ENCODE results near the gene MCM5.
A peak's percentile ranks its signal among the peaks of the same experiment; 100 is the strongest.
"Not testable (repeated sequence)": the region's sequence is repeated elsewhere in the genome, so short reads cannot be mapped to it uniquely, and the experiment has no call there.

Gene MCM5

DNA sequence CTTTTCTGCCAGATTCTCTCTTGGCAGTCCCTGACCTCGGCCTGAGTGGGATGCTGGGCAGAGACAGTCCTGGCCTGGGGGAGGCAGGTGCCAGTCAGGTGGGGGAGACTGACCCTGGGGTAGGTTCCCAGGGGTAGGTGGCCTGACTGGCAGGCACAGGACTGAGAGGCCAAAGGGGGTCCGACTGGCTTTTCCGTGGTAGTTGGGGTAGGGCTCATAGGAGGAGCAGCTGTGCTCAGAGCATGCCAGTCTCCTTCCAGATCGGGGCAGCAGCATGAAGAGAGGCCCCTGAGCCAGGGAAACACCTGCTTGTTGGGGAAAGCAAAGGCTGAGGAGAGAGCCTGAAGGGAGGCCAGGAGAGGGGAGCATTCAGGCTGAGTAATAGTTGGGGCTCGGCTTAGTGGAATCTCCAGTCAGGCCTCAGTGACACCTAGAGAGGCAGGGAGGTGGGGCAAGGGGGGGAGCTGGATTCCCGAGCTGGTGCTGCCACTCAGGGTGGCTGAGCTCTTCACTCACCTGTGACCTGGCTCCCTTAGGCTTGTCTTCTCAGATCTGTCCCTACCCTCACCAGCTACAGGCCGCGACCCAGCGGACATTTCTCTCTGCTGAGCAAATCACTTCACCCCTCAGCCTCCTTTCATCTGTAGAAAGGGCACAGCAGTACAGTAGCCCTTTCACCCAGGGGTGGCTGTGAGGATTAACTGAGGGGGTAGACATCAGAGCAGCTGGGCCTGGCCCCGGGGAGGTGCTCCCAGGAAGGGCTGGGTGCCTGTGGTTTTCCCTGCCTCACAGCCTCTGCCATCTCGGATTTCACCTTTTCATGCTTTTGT, 26.2 kb downstream of the MCM5 start:
- intact Hi-C loops (cut with DNase I) = no loop called here
- peak in 2 of 10 donors; percentile 64 for DNase-seq

DNA sequence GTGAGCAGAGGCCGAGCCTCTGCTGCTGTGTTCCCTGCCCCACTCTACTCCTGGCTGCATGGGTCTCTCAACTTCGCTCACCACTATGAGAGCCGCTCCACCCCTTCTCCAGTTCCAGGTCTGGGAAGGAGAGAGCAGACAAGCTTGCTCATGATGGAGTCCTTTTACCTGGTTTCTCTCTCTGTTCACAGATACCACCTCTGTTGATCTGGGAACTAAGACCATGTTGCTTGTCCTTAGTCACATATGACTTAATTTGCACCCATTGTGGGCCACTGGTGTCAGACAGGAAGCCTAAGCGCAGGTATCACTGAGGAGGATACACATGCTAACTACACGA, 26.8 kb downstream of the MCM5 start:
- intact Hi-C loops (cut with DNase I) = no loop called here
- peak in 1 of 10 donors; percentile 20 for DNase-seq

DNA sequence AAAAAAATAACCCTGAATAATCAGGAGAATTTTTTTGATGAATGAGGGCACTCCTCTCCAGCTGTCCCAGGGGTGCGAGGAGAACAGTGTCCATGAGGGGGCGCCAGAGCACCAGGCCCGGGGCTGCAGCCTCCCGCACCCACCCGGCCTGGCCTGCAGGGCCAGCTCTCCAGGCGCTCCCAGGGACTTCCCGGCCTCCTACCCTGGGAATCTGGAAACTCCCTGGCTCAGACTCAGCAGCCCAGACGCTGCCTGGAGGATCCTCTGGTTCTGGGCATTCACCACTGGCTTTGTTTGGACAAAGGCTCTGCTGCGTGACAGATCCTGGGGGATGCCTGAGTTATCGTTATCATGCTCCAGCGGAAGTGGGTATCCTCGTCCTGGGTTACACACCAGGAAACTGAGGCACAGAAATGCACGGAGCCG, 31.0 kb downstream of the MCM5 start:
- intact Hi-C loops (cut with DNase I) = loop anchor here (1.0 to 5.0 kb wide), 4 partner anchors 79 to 192 kb away; no protein-coding TSS in a partner anchor
- peak; percentile 72 to 98 (median 88) for DNase-seq

DNA sequence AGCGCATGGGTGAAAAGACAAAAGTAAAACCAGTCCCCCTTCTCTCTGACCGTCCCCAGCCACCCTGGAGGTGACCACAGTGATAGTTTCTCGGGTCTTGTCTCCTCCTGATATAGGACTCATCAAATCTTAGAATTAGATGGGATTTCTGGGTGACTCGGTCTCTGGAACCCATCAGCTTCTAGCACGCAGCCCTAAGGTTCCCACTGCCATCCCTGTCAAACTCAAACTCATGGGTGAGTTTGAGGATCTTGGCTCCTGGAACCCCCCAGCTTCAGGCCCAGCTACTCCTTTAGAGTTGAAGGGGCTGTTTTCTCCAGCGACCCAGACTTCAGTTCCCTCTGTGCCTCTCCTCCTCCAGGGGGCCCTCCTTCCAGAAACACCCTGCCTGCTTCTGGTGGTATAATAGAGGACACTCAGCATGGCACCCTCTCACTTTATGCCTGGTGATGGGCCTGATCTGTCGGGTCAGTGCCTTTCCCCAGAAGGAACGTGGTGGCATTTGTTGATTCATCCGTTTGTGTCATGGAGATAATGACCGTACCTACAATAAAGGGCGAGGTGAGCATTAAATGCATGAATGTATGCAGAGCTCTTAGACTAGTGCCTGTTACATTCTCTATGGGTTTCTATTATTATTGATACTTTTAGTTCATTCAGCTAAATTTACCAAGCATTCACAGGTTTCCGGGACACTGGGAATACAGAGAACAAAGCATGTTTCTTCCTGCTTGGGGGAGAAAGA, 31.7 kb downstream of the MCM5 start:
- intact Hi-C loops (cut with DNase I) = loop anchor here (1.0 to 5.0 kb wide), 2 partner anchors 79 to 192 kb away; no protein-coding TSS in a partner anchor
- peak in 2 of 10 donors; percentile 57 to 61 for DNase-seq

DNA sequence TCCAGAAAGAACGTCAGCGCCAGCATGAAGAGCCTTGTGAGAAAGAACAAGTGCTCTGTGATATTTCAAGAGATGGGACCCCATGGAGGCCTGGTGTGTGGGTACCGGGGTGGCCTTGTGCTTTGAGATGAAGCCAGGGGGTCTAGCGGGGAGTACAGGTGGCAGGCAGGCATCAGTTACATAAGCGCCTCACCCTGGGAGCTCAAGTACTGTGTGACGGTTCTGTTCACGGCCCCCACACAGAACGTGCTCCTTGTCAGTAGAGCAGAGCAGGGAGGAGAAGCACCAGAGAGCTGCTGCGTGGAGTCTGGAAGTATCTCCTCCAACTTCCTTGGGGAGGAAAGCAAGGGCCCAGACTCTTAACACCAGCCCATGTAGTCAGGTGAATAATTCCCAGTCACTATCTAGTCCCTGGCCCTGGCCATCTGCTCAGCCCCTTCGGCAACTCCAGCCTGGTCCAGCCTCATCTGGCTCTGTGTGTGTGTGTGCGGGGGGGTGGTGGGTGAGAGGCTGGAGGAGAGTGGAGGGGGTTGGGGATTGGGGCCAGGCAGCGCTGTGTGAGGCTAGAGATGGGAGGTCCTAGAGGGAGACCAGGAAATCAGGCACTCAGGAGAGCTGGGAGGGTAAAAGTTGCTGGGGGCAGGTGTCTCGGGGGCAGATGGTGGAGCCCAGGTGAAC, 32.4 kb downstream of the MCM5 start:
- peak in 3 of 10 donors; percentile 27 to 79 (median 59) for DNase-seq
- intact Hi-C loops (cut with DNase I) = loop anchor here (5.0 kb wide), 1 partner anchor 80 kb away; no protein-coding TSS in a partner anchor

DNA sequence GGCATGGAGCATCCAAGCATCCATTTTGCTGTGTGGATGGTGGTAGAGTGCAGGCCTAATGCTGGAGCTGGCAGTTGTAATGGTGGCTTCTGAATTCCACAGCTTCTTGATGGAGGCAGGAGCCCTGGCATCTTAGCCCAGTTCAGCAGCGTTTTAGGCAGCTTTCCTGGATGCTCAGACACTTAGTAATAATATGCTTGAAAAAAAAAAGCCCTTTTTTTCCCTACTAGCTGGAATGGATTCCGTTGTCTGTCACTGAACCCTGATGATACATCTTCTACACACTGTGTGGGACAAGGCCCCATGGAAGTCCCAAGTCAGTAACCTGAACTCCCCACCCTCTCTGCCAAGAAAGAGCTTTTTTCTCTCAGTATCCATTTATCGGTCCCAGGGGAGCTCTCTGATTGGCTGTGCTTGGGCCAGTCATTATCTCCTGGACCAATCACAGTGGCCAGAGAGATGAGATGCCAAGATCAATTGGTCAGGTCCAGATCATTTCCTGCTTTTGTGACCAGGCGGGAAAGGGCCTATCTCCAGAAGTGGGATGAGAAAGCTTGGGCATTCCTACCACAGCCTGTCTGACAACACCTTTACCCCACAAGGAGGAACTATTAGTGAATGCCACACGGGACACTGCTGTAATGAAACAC, 34.2 kb downstream of the MCM5 start:
- intact Hi-C loops (cut with DNase I) = loop anchor here (5.0 kb wide), 1 partner anchor 82 kb away; no protein-coding TSS in a partner anchor

DNA sequence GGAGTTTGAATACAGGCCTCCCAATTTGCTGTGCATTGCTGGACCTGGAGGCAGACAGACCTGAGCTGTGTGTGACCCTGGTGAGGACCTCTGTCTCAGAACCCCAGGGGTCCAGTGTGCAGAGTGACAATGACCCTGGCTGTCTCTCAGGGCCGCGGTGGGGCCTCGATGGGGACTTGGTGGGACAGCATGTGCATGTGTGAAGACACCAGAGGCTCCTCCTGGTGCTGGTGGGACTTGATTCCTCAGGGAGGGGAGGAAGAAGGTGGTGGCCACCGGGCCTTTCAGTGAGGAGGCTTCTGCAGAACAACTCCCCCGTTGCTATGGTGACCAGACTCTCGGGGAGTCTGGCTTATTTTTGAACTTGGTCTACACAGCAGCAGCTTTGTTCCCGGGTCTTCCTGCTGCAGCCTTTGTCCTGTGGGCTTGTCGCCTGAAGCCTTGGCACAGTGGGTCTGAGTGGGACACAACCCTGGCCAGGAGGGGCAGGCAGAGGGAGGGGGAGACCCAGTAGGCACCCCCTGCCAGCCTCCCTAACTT, 35.3 kb downstream of the MCM5 start:
- peak in 1 of 10 donors; percentile 83 for DNase-seq
- intact Hi-C loops (cut with DNase I) = no loop called here

More for the DNA sequence above, 34.2 kb downstream of the MCM5 start:
- DNase-seq = peak in 1 of 10 donors; percentile 8

DNA sequence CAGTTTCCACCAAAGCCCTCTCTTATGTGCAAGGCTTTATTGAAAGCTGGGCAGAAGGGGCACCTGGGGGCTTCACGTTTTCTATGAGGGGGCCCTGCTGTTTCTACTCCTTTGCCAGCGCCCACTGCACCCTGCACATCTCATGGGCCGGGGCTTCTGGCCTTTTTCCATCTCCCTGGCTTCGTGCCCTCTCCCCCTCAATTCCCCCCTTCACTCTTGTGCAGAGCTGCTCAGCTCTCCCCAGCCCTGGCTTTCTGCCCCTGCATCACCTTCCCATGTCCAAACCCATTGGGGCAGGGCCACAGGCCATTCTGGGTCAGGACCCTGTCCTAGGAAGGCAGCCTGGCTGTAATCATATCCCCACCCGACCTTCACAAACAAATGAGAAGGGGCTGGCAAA, 36.5 kb downstream of the MCM5 start:
- peak in 2 of 10 donors; percentile 54 for DNase-seq
- intact Hi-C loops (cut with DNase I) = no loop called here

DNA sequence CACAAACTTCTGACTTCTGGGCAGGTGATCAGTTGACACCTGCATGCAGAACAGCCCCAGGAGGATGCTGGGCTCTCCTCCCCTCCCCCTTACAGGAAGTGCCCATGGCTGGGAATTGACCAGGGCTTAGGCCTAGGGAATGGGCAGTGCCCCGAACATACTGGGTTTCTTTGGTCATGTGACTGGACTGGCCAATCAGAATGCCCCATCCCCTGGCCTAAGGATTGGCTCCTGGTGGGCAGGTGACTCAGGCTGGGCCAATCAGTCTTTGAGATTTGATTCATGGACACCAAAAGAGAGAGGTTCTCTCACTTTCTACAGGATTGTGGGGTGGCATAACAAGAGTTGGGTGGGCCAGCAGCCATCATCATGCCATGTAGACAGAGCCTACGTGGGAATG, 37.1 kb downstream of the MCM5 start:
- intact Hi-C loops (cut with DNase I) = no loop called here
- DNase-seq = peak in 2 of 10 donors; percentile 28 to 49

DNA sequence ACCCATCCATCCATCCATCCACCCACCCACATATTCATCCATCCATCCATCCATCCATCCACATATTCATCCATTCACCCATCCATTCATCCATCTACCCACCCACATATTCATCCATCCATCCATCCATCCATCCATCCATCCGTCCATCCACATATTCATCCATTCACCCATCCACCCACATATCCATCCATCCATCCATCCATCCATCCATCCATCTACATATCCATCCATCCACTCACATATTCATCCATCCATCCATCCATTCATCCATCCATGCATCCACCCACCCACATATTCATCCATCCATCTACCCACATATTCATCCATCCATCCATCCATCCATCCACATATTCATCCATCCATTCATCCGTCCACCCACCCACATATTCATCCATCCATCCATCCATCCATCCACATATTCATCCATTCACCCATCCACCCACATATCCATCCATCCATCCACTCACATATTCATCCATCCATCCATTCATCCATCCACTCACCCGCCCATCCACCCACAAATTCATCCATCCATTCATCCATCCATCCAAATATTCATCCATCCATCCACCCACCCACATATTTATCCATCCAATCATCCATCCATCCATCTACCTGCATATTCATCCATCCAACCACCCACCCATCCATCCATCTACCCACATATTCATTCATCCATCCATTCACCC, 38.9 kb downstream of the MCM5 start:
- DNase-seq; intact Hi-C loops (cut with DNase I): not testable (repeated sequence)

DNA sequence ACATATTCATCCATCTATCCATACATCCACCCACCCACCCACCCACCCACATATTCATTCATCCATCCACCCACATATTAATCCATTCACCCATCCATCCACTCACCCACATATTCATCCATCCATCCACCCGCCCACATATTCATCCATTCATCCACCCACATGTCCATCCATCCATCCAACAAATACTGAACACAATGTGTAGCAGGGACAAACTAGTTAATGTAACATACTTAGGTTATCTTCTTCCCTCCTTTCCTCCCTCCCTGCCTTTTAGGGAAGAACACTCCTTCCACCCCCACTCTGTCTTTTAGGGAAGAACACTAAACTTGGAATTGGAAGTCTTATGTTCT, 39.4 kb downstream of the MCM5 start:
- intact Hi-C loops (cut with DNase I) = no loop called here
- DNase-seq = no peak

DNA sequence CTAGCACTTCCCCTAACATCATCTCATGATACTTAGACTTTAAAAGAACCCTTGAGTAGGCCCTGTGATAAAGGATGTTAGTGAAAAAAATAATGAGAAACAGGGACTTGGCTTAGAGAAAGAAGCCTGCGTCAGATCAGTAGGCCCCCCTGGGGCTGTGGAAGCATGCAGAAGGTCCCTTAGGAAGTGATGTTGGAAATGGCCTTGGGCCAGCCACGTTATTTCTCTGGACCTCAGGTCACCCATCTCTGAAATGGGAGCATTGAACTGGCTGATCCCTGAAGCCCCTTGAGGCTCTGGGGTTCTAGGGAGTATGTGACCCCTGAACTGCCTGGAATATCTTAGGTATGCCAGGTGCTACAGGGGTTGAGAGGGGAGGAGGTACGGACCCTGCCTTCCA, 40.2 kb downstream of the MCM5 start:
- intact Hi-C loops (cut with DNase I) = no loop called here
- DNase-seq = peak in 1 of 10 donors; percentile 39

DNA sequence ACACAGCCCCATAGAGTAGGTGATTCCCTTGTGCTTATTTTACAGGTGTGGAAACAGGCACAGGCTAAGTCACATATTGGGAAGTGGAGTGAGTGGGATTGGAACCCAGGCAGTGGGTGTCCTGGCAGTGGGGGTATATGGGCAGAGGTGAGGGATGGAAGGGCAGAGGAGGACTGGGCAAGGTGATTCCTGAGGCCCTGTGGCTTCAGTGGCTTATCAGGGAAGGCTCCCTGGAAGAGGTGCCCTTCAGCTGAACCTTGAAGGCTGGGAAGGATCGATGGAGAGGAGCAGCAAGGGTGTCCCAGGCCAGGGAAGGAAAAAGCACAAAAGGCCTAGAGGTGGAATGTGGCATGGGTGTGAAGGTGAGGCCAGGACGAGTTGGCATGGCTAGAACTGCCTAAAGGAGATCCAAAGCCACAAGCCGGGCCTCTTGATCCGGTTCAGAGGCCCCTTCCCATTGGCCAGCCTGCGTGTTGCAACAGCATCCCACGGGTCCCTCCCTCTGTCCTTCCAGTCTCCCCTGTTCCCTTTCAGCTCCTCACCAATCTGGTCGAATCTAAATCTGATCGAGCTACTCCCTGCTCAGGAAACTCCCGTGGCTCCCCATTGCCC, 41.7 kb downstream of the MCM5 start:
- intact Hi-C loops (cut with DNase I) = no loop called here

DNA sequence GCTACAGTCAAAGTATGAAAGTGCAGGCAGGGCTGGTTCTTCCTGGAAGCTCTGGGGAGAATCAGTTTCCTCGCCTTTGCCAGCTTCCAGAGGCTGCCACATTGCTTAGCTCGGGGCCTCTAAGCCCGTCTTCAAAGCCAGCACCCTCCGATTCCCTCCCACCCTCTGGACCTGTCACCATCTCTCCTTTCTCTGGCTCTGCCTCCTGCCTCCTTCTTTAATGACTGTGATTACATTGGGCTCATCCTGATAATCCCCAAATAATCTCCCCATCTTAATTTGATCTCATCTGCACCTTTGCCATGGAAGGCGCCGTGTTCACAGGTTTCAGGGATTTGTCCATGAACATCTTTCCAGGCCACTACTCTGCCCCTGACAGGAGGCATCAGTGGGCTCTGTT, 42.5 kb downstream of the MCM5 start:
- peak in 1 of 10 donors; percentile 20 for DNase-seq
- intact Hi-C loops (cut with DNase I) = no loop called here

More for the DNA sequence above, 41.7 kb downstream of the MCM5 start:
- no peak for DNase-seq

DNA sequence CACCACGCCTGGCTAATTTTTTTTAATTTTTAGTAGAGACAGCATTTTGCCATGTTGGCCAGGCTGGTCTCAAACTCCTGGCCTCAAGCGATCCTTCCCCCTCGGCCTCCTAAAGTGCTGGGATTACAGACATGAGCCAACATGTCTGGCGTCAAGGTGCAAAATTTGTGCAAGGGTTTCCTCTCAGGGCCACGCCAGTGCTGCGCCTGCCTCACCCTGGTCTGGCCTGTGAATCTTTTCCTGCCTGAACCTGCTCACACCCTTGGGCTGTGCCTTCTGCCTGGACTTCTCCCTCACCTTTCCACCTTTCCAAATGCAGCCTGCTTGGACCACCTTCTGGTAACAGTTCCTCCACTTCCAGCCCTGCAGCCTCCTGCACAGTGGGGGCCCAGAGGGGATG, 43.4 kb downstream of the MCM5 start:
- intact Hi-C loops (cut with DNase I) = no loop called here
- DNase-seq = peak in 2 of 10 donors; percentile 22 to 43

DNA sequence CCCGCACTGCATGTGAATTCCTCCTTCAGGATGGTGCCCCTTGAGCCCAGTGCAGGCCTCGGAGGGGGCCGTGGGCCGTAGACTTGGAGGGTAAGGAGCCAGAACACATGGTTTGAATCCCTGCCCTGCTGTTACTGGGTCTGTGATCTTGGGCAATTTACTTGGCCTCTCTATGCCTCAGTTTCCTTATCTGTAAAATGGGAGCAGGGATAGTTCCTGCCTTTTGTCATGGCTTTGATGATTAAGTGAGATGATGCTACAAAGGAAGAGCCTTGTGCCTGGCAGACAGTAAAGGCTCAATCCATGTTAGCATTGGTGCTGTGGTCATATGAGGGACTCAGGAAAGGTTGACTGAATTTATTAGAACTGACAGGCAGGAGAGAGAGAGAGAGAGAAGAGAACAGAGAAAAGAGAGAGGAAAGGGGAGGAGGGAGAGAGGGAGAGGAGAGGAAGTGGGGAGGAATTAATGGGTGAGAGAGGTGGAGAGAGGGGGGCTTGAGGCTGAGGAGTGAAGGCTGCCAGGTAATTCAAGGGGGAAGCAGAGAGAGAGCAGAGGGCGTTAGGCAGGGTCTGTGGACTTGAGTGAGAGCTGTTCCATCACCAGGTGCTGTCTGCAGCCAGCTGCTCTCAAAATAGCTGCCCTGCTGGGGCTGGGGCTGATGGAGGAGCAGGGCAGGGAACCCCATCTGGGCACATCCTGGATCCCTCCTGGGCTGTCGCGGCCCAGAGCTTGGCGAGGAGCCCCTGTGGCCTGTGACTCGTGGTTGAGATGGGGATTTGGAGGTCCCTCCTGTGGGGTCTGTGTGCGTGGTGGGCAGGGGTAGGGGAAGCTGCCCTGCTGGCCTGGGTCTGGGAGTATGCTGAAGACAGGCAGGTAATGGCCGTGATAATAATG, 44.1 kb downstream of the MCM5 start:
- DNase-seq = peak in 2 of 10 donors; percentile 27 to 42
- intact Hi-C loops (cut with DNase I) = no loop called here

DNA sequence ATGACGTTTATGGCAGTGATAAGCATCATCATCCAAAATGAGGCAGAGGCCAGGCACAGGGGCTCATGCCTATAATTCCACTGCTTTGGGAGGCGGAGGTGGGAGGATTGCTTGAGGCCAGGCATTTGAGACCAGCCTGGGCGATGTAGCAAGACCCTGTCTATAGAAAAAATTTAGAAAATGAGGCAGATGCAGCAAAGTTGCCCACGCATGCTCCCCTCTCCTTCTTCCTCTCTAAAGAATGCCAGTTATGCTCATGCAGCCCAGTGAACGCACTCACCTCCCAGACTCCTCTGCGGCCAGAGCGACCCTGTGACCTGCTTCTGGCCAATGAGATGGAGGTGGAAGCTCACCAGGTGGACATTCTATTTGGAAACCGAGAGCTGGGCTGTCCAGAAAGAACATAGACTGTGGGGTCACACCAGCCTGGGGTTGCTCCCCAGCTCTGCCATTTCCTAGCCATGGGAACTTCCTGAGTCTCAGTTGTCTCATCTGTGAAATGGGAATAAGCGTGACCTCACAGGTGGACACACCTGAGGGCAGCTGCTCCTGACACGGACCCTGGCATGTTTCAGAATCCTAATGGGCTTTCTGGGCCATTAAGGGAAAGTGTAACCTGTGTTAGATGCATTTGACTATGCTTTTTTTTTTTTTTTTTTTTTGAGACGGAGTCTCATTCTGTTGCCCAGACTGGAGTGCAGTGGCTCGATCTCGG, 44.9 kb downstream of the MCM5 start:
- peak in 2 of 10 donors; percentile 21 to 29 for DNase-seq
- intact Hi-C loops (cut with DNase I) = no loop called here

Measured in posterior cingulate gyrus (tissue), 11 donors.